HepG2 (cell line): ENCODE measurements around the gene PEMT. TPM values are rescaled to one million over a fixed set of nuclear protein-coding genes. Genes with fewer than 3 reads are reported as not detected.
A peak's percentile ranks its signal among the peaks of the same experiment; 100 is the strongest.

Source experiments
- HIC2 ChIP-seq: sonication (generic); formaldehyde crosslinking; IDR thresholded peaks from 2 replicates; pipeline ENCODE4 v1.9.0; 2022; ENCODE audit warnings: low read depth, missing genetic modification reagents
- HOXD1 ChIP-seq: sonication (generic); formaldehyde crosslinking; IDR thresholded peaks from 2 replicates; pipeline ENCODE4 v1.5.0; 2020; ENCODE audit warnings: missing genetic modification reagents
- MAFG ChIP-seq: sonication (generic); formaldehyde crosslinking; IDR thresholded peaks from 2 replicates; pipeline ENCODE4 v1.5.1; 2020; ENCODE audit warnings: mild to moderate bottlenecking, missing genetic modification reagents
- MXI1 ChIP-seq: IDR thresholded peaks from 3 replicates; pipeline ENCODE4 v1.6.1; 2012; ENCODE audit warnings: low read depth, low read length, inconsistent platforms, borderline replicate concordance
- NBN ChIP-seq: fragments of 450-650 bp; conservative IDR thresholded peaks from 2 replicates; pipeline ENCODE4 v1.6.1; 2017
- NFE2L2 ChIP-seq: fragments of 150-350 bp; IDR thresholded peaks from 2 replicates; pipeline ENCODE4 v1.6.1; 2014; ENCODE audit warnings: low read length
- NKX3-1 ChIP-seq: sonication (generic); formaldehyde crosslinking; IDR thresholded peaks from 2 replicates; pipeline ENCODE4 v1.5.0; 2020; ENCODE audit warnings: missing genetic modification reagents
- PLRG1 ChIP-seq: fragments of 450-650 bp; conservative IDR thresholded peaks from 2 replicates; pipeline ENCODE4 v1.6.1; 2016
- PRPF4 ChIP-seq: fragments of 200-400 bp; formaldehyde crosslinking; IDR thresholded peaks from 2 replicates; pipeline ENCODE4 v1.6.1; 2016; ENCODE audit warnings: low read length, low read depth; ENCODE audit not compliant: poor library complexity, severe bottlenecking
- SALL2 ChIP-seq: sonication (generic); formaldehyde crosslinking; IDR thresholded peaks from 2 replicates; pipeline ENCODE4 v1.8.1; 2023; ENCODE audit warnings: mild to moderate bottlenecking, missing genetic modification reagents, inconsistent platforms
- YEATS2 ChIP-seq: sonication (generic); formaldehyde crosslinking; IDR thresholded peaks from 2 replicates; pipeline ENCODE4 v1.4.0; 2020; ENCODE audit warnings: missing genetic modification reagents, borderline replicate concordance
- ZFP82 ChIP-seq: sonication (generic); formaldehyde crosslinking; IDR thresholded peaks from 2 replicates; pipeline ENCODE4 v1.5.1; 2020; ENCODE audit warnings: mild to moderate bottlenecking, missing genetic modification reagents, borderline replicate concordance
- ZNF138 ChIP-seq: sonication (generic); formaldehyde crosslinking; IDR thresholded peaks from 2 replicates; pipeline ENCODE4 v1.5.0; 2020; ENCODE audit warnings: mild to moderate bottlenecking, low read depth, missing genetic modification reagents
- ZNF263 ChIP-seq: sonication (generic); formaldehyde crosslinking; IDR thresholded peaks from 2 replicates; pipeline ENCODE4 v1.4.0; 2020; ENCODE audit warnings: missing genetic modification reagents
- ZNF280D ChIP-seq: sonication (generic); formaldehyde crosslinking; IDR thresholded peaks from 2 replicates; pipeline ENCODE4 v1.5.1; 2020; ENCODE audit warnings: mild to moderate bottlenecking, missing genetic modification reagents
- ZNF292 ChIP-seq: sonication (generic); formaldehyde crosslinking; IDR thresholded peaks from 2 replicates; pipeline ENCODE4 v1.8.1; 2022; ENCODE audit warnings: mild to moderate bottlenecking, low read depth, missing genetic modification reagents, borderline replicate concordance
- ZNF350 ChIP-seq: sonication (generic); formaldehyde crosslinking; IDR thresholded peaks from 2 replicates; pipeline ENCODE4 v1.4.0; 2020; ENCODE audit warnings: mild to moderate bottlenecking, low read depth, missing genetic modification reagents, borderline replicate concordance
- ZNF558 ChIP-seq: sonication (generic); formaldehyde crosslinking; IDR thresholded peaks from 2 replicates; pipeline ENCODE4 v1.9.0; 2022; ENCODE audit warnings: mild to moderate bottlenecking, missing genetic modification reagents, borderline replicate concordance
- ZNF574 ChIP-seq: sonication (generic); formaldehyde crosslinking; IDR thresholded peaks from 2 replicates; pipeline ENCODE4 v1.4.0; 2020; ENCODE audit warnings: missing genetic modification reagents
- ZNF644 ChIP-seq: IDR thresholded peaks from 2 replicates; pipeline ENCODE4 v1.6.1; 2016; ENCODE audit warnings: low read depth
- polyA plus RNA-seq, 8 experiments: library from polyadenylated mRNA; depleted of rRNA in 3 of 8; stranded (reverse) in 7 of 8; unstranded in 1 of 8; fragments of >200 nt; fragmentation: Illumina TruSeq in 4 of 8; extraction: Trizol in 4 of 8; gene quantifications; 2 replicates each; pipeline versions ENCODE4 v1.2.1 to v1.2.3, GENCODE V29; 2011 to 2016; ENCODE audit warnings: low read depth in 4 of 8, missing spikeins in 1 of 8, mixed read lengths in 1 of 8; ENCODE audit not compliant: insufficient read depth in 1 of 8
- total RNA-seq, 5 experiments: library from RNA; depleted of rRNA; stranded (reverse); fragments of >200 nt; fragmentation: Illumina TruSeq; extraction: Trizol; gene quantifications; 2 replicates each; pipeline ENCODE4 v1.2.3, GENCODE V29; 2016; ENCODE audit warnings: low read depth in 1 of 5

The PEMT gene
- total and polyA plus RNA-seq, 2 of the 13 experiments (the other 11 are each of a cell fraction or from before 2014, with no cell fraction given), result 31.7 to 43.6 TPM

- no peak for TF ChIP-seq PRPF4
- TF ChIP-seq YEATS2 (CRISPR knock-in tag), result peak; percentile 23; the same call in 1 of the 2 replicates
- TF ChIP-seq ZNF138, result no peak
- no peak for TF ChIP-seq MAFG (CRISPR knock-in tag)
- no peak; the same call in 1 of the 2 replicates for TF ChIP-seq HOXD1 (CRISPR knock-in tag)
- no peak for TF ChIP-seq NFE2L2
- no peak for TF ChIP-seq SALL2
- TF ChIP-seq ZNF644 (CRISPR knock-in tag), result no peak
- TF ChIP-seq ZNF292 (CRISPR knock-in tag), result no peak
- TF ChIP-seq ZNF350 (CRISPR knock-in tag), result no peak
- TF ChIP-seq ZFP82, result no peak
- TF ChIP-seq NKX3-1, result no peak
- TF ChIP-seq ZNF558 (CRISPR knock-in tag), result no peak
- no peak for TF ChIP-seq NBN
- TF ChIP-seq MXI1, result 0 out of 3 replicates have a peak, but pooled peaks have one; percentile 23
- TF ChIP-seq PLRG1, result no peak
- TF ChIP-seq ZNF263 (CRISPR knock-in tag), result no peak
- peak; percentile 26; the same call in 1 of the 2 replicates for TF ChIP-seq ZNF280D (CRISPR knock-in tag)
- peak; percentile 67 for TF ChIP-seq HIC2
- TF ChIP-seq ZNF574 (CRISPR knock-in tag), result peak; percentile 53
These were observed 20.5 kb downstream of the PEMT start (continued) for GRCh38 chr17:17570798-17571716.
